H1 (cell line): ENCODE data around the gene FAM72B. TPM values are rescaled to one million over a fixed set of nuclear protein-coding genes. Genes with fewer than 3 reads are reported as not detected.
"Not testable (repeated sequence)": the region's sequence is repeated elsewhere in the genome, so short reads cannot be mapped to it uniquely, and the experiment has no call there.

Experiments used
- CTCF ChIA-PET: fragments of 300-600 bp; sonication (Branson Sonifier 250); formaldehyde crosslinking; loops from one replicate; lab custom pipeline; 2021; ENCODE audit not compliant: partially characterized antibody; lab: Charles Lee
- POLR2A ChIA-PET: fragments of 300-600 bp; sonication (Branson Sonifier 250); formaldehyde crosslinking; loops from one replicate; lab custom pipeline; 2021; ENCODE audit warnings: inconsistent platforms; ENCODE audit not compliant: partially characterized antibody; lab: Charles Lee
- DNase-seq, 2 experiments: peaks; one replicate each; pipeline versions ENCODE4 v3.0.0 to v3.0.0-alpha.2; 2010 to 2022; ENCODE audit warnings: low spot score in 2 of 2, low read depth in 1 of 2, mixed read lengths in 1 of 2
- FAIRE-seq: peaks from 2 replicates; lab custom pipeline; 2011; peaks lifted over from hg19 to GRCh38; lab: Jason Lieb, UNC
- H2AFZ ChIP-seq: 2 replicates; pipeline ENCODE4 v1.8.1; 2012; ENCODE audit warnings: low read length, inconsistent platforms
- H2AK5ac ChIP-seq: 2 replicates; pipeline ENCODE4 v1.6.1; 2013; ENCODE audit warnings: low read depth, low read length
- H2BK120ac ChIP-seq: replicated peaks from 2 replicates; pipeline ENCODE3; 2013; ENCODE audit warnings: low read depth, low read length, inconsistent platforms
- H2BK12ac ChIP-seq: 2 replicates; pipeline ENCODE4 v1.6.1; 2013; ENCODE audit warnings: low read depth, low read length
- H2BK15ac ChIP-seq: 2 replicates; pipeline ENCODE4 v1.6.1; 2013; ENCODE audit warnings: low read length
- H2BK20ac ChIP-seq: 2 replicates; pipeline ENCODE4 v1.6.1; 2013; ENCODE audit warnings: low read length
- H2BK5ac ChIP-seq: 2 replicates; pipeline ENCODE4 v1.6.1; 2013; ENCODE audit warnings: low read depth, low read length
- H3K14ac ChIP-seq: 2 replicates; pipeline ENCODE4 v1.6.1; 2013; ENCODE audit warnings: inconsistent platforms; ENCODE audit not compliant: insufficient read length
- H3K18ac ChIP-seq: 2 replicates; pipeline ENCODE4 v1.6.1; 2013; ENCODE audit warnings: low read length; ENCODE audit errors: extremely low read depth
- H3K23ac ChIP-seq: 2 replicates; pipeline ENCODE4 v1.6.1; 2013; ENCODE audit warnings: inconsistent platforms; ENCODE audit not compliant: insufficient read length
- H3K23me2 ChIP-seq: 2 replicates; pipeline ENCODE4 v1.6.1; 2013; ENCODE audit warnings: low read depth, low read length
- H3K27ac ChIP-seq: 2 replicates; pipeline ENCODE4 v1.6.1; 2011; ENCODE audit warnings: low read depth, low read length, inconsistent platforms
- H3K27me3 ChIP-seq, 4 experiments: replicated peaks in 1 of 4; 1 replicate in 1 of 4; 2 replicates in 3 of 4; pipeline versions ENCODE4 v1.6.1 to v1.8.1; 2011 to 2013; ENCODE audit warnings: low read length in 3 of 4, mild to moderate bottlenecking in 3 of 4, inconsistent platforms in 2 of 4, mixed read lengths in 2 of 4, moderate library complexity in 1 of 4; ENCODE audit not compliant: control insufficient read depth in 3 of 4, insufficient read depth in 3 of 4; ENCODE audit errors: extremely low read depth in 1 of 4
- H3K36me3 ChIP-seq, 4 experiments: 2 replicates each; pipeline versions ENCODE4 v1.6.1 to v1.8.1; 2011 to 2013; ENCODE audit warnings: mild to moderate bottlenecking in 4 of 4, low read length in 3 of 4, moderate library complexity in 2 of 4, control low read depth in 1 of 4, inconsistent platforms in 1 of 4; ENCODE audit not compliant: insufficient read depth in 4 of 4, control insufficient read depth in 2 of 4
- H3K4ac ChIP-seq: replicated peaks from 2 replicates; pipeline ENCODE3; 2013; ENCODE audit warnings: low read length, low read depth, mixed read lengths, inconsistent platforms; ENCODE audit not compliant: insufficient read length
- H3K4me1 ChIP-seq, 4 experiments: replicated peaks in 1 of 4; 1 replicate in 1 of 4; 2 replicates in 3 of 4; pipeline versions ENCODE4 v1.6.1 to v1.8.1; 2011 to 2013; ENCODE audit warnings: low read length in 3 of 4, inconsistent platforms in 2 of 4, mixed read lengths in 1 of 4; ENCODE audit not compliant: insufficient read depth in 4 of 4, control insufficient read depth in 3 of 4
- H3K4me2 ChIP-seq, 2 experiments: 2 replicates each; pipeline versions ENCODE4 v1.6.1 to v1.8.1; 2011 to 2013; ENCODE audit warnings: low read depth in 2 of 2, low read length in 2 of 2, control low read depth in 1 of 2, inconsistent platforms in 1 of 2, mild to moderate bottlenecking in 1 of 2; ENCODE audit not compliant: insufficient read depth in 1 of 2
- H3K4me3 ChIP-seq, 4 experiments: fragments of 200-600, 300-600 bp in 1 of 4; sonication (generic), shearing (Covaris generic), sonication (Bioruptor Twin) in 1 of 4; 2 replicates each; pipeline versions ENCODE4 v1.5.1 to v1.8.1; 2011 to 2016; ENCODE audit warnings: low read length in 4 of 4, low read depth in 3 of 4, control low read depth in 2 of 4, inconsistent platforms in 2 of 4, mild to moderate bottlenecking in 2 of 4, mixed read lengths in 1 of 4, moderate library complexity in 1 of 4; ENCODE audit not compliant: insufficient read depth in 2 of 4; ENCODE audit errors: extremely low read depth in 1 of 4
- H3K56ac ChIP-seq: replicated peaks from 2 replicates; pipeline ENCODE3; 2013; ENCODE audit warnings: low read depth, mild to moderate bottlenecking, mixed read lengths, low read length, inconsistent platforms; ENCODE audit not compliant: insufficient read length
- H3K79me1 ChIP-seq: 2 replicates; pipeline ENCODE4 v1.6.1; 2013; ENCODE audit warnings: low read depth, low read length, control low read depth
- H3K79me2 ChIP-seq, 2 experiments: 2 replicates each; pipeline versions ENCODE4 v1.6.1 to v1.8.1; 2012 to 2013; ENCODE audit warnings: low read length in 2 of 2, mild to moderate bottlenecking in 2 of 2, inconsistent platforms in 1 of 2; ENCODE audit not compliant: insufficient read depth in 2 of 2, control insufficient read depth in 1 of 2
- H3K9ac ChIP-seq, 4 experiments: replicated peaks in 1 of 4; 1 replicate in 1 of 4; 2 replicates in 3 of 4; pipeline versions ENCODE4 v1.6.1 to v1.8.1; 2011 to 2013; ENCODE audit warnings: low read depth in 3 of 4, low read length in 3 of 4, control low read depth in 2 of 4, mild to moderate bottlenecking in 2 of 4, moderate library complexity in 2 of 4, inconsistent platforms in 1 of 4; ENCODE audit errors: extremely low read depth in 1 of 4
- H3K9me3 ChIP-seq, 2 experiments: 2 replicates each; pipeline versions ENCODE4 v1.6.1 to v1.8.1; 2012 to 2013; ENCODE audit warnings: mild to moderate bottlenecking in 2 of 2, moderate library complexity in 2 of 2, control low read depth in 1 of 2, inconsistent platforms in 1 of 2, low read depth in 1 of 2, low read length in 1 of 2, mixed read lengths in 1 of 2; ENCODE audit not compliant: insufficient read depth in 2 of 2
- H4K20me1 ChIP-seq, 2 experiments: replicated peaks in 1 of 2; 2 replicates each; pipeline versions ENCODE3 to v1.8.1; 2011 to 2013; ENCODE audit warnings: inconsistent platforms in 2 of 2, low read length in 2 of 2, mild to moderate bottlenecking in 1 of 2; ENCODE audit not compliant: insufficient read depth in 2 of 2, control insufficient read depth in 1 of 2
- H4K5ac ChIP-seq: 2 replicates; pipeline ENCODE4 v1.6.1; 2013; ENCODE audit warnings: low read length, low read depth, mixed read lengths, inconsistent platforms; ENCODE audit not compliant: insufficient read length
- H4K8ac ChIP-seq: 2 replicates; pipeline ENCODE4 v1.8.0; 2013; ENCODE audit warnings: mild to moderate bottlenecking, moderate library complexity, low read length, inconsistent platforms; ENCODE audit not compliant: insufficient read depth; ENCODE audit errors: extremely low read depth
- H4K91ac ChIP-seq: replicated peaks from 2 replicates; pipeline ENCODE3; 2013; ENCODE audit warnings: low read length, mixed read lengths, inconsistent platforms; ENCODE audit not compliant: insufficient read length
- WGBS, 2 experiments: shearing (Covaris generic) in 1 of 2; methylation state at CpG; one replicate each; pipeline versions ENCODE4 v1.1.6 to v1.1.7; 2013 to 2015; ENCODE audit warnings: low lambda C conversion rate in 2 of 2, mixed read lengths in 2 of 2, inconsistent platforms in 1 of 2, low coverage in 1 of 2, missing lambda C conversion rate in 1 of 2; ENCODE audit not compliant: insufficient replicate concordance in 2 of 2, insufficient coverage in 1 of 2, insufficient read length in 1 of 2; ENCODE audit errors: extremely low coverage in 1 of 2, missing lambda C conversion rate in 1 of 2; 5-methylcytosine and 5-hydroxymethylcytosine counted together
- polyA plus RNA-seq, 7 experiments: library from polyadenylated mRNA; depleted of rRNA in 3 of 7; stranded (reverse) in 5 of 7; unstranded in 2 of 7; fragments of >200 nt in 5 of 7; fragments of 200-250 nt in 2 of 7; gene quantifications; 1 replicate in 5 of 7; 2 replicates in 1 of 7; 4 replicates in 1 of 7; pipeline versions ENCODE4 v1.2.1 to v1.2.3, GENCODE V29; 2011 to 2013; ENCODE audit warnings: missing spikeins in 2 of 7, mixed read lengths in 2 of 7
- total RNA-seq: library from RNA; stranded (reverse); fragmentation: NEBNext Ultra II Directional; extraction: Animal tissue kit (Norgen Biotek cat#: 25700); gene quantifications from 2 replicates; pipeline ENCODE4 v1.2.1, GENCODE V29; 2021

The FAM72B gene
- total and polyA plus RNA-seq, 2 of the 8 experiments (the other 6 are each of a cell fraction or from before 2014, with no cell fraction given): 7.7 to 20.7 TPM

DNA sequence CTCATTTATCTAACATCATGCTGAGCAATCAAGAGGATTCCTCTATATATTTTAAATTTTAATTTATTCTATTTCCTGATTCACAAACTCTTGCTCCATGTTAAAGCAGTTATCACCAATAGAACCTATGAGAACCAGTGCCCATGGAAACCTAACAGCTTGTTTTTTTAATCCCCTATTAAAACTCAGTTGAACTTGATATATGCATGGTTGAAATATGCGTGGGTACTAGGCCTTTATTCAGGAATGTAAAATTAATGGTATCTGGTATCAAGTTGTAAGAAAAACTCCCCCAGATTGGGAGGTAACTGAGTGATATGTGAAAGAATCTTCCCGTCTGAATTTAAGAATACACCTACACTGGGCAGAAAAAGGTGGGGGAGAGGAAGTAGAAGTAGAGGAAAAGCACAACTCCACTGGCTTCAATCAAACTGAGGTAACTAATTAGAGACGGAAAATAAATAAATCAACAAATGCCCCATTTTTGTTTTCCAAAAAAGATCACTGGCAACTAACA is 15.9 kb downstream of the FAM72B start:
- H3K56ac ChIP-seq, H3K9ac ChIP-seq, H3K23me2 ChIP-seq, H3K79me1 ChIP-seq, H2BK5ac ChIP-seq, H3K4me3 ChIP-seq, H3K23ac ChIP-seq, H2AK5ac ChIP-seq, DNase-seq, FAIRE-seq, H2BK120ac ChIP-seq, H3K27me3 ChIP-seq, H3K27ac ChIP-seq, H4K8ac ChIP-seq, H3K4me1 ChIP-seq, H3K36me3 ChIP-seq, H3K4me2 ChIP-seq, H4K5ac ChIP-seq, H3K14ac ChIP-seq, H2BK15ac ChIP-seq, POLR2A ChIA-PET, H2BK12ac ChIP-seq, H3K4ac ChIP-seq, H3K18ac ChIP-seq, H4K91ac ChIP-seq, H2BK20ac ChIP-seq, H3K9me3 ChIP-seq, H2AFZ ChIP-seq, H4K20me1 ChIP-seq, H3K79me2 ChIP-seq, CTCF ChIA-PET: not testable (repeated sequence)
- WGBS, 2 experiments: 83% methylated on average over 1 of the region's 3 CpGs; no CpG with 5 or more reads in 1 of the 2 experiments

DNA sequence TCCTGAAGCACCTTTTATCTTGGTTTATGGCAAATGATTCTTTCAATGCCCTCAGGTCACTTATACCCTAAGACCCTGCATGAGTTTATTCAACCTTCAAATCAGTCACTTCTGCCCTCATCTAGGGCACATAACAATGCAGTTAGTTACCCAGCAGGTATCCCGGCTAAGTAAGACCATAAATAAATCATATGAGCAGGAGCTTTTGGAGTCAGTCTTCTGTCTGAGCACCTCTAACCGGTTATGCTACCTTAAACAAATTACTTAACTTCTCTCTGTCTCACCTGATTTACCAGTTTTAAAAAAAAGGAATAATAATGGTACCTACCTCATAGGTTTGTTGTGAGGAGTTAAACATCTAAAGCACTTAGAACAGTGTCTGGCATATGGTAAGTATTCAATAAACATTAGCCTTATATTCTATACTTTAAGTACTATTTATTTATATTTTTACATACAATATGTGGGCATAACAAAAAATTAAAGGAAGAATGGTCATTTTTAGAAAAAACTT is 16.9 kb downstream of the FAM72B start:
- H4K5ac ChIP-seq, H3K4ac ChIP-seq, H3K4me1 ChIP-seq, H4K8ac ChIP-seq, POLR2A ChIA-PET, H2BK120ac ChIP-seq, H2BK12ac ChIP-seq, H3K79me2 ChIP-seq, H3K23me2 ChIP-seq, H4K20me1 ChIP-seq, DNase-seq, H3K14ac ChIP-seq, H2AK5ac ChIP-seq, H3K79me1 ChIP-seq, H2AFZ ChIP-seq, H3K9me3 ChIP-seq, FAIRE-seq, H3K9ac ChIP-seq, H3K23ac ChIP-seq, H3K36me3 ChIP-seq, H2BK20ac ChIP-seq, H3K56ac ChIP-seq, H3K27me3 ChIP-seq, H4K91ac ChIP-seq, CTCF ChIA-PET, H3K4me3 ChIP-seq, H2BK15ac ChIP-seq, H3K18ac ChIP-seq, H3K27ac ChIP-seq, H2BK5ac ChIP-seq, H3K4me2 ChIP-seq: not testable (repeated sequence)
- WGBS, 2 experiments: 87% methylated on average over 2 of the region's 2 CpGs; no CpG with 5 or more reads in 1 of the 2 experiments
